ENCODE results near the gene ABCC1.

DNA sequence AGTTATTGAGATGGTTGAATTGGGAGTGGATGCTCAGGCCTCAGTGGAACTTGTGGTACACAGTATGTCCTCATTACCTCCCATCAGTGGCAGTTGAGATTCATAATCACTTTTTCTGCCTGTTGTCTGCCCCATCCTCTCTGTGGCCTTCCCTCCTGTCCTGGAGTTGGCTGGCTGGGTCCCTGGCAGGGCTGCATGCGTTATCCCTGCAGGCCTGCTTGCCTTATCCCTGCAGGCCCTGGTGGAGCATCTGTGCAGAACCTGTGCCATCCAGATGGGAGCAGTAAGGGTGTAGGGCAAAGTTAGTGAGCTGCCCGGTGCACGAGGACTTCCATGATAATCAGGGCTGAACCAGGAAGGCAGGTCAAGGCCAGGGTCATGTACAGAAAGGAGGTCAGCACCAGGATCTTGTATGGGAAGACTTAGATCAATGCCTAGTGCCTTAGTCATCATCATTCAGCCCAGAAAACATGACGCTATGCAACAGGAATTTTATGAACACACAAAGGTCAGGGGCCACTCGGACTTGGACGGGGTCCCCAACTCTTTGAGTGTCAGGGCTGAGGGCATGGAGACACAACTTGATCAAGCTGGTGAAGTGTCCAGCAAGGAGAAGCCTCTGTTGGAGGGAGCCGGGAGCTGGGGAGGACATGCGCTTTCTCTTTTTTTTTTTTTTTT, 47.2 kb downstream of the ABCC1 start:
- TF ChIP-seq, protein P1, sequence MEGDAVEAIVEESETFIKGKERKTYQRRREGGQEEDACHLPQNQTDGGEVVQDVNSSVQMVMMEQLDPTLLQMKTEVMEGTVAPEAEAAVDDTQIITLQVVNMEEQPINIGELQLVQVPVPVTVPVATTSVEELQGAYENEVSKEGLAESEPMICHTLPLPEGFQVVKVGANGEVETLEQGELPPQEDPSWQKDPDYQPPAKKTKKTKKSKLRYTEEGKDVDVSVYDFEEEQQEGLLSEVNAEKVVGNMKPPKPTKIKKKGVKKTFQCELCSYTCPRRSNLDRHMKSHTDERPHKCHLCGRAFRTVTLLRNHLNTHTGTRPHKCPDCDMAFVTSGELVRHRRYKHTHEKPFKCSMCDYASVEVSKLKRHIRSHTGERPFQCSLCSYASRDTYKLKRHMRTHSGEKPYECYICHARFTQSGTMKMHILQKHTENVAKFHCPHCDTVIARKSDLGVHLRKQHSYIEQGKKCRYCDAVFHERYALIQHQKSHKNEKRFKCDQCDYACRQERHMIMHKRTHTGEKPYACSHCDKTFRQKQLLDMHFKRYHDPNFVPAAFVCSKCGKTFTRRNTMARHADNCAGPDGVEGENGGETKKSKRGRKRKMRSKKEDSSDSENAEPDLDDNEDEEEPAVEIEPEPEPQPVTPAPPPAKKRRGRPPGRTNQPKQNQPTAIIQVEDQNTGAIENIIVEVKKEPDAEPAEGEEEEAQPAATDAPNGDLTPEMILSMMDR (IDR thresholded peaks at IDR 0.05; ENCODE audit: poor library complexity): no peak
- TF ChIP-seq EZH2 (IDR thresholded peaks at IDR 0.05; ENCODE audit: borderline replicate concordance) (no peak), EZH2phosphoT487 (IDR thresholded peaks at IDR 0.05; ENCODE audit: low read depth, severe bottlenecking, unreplicated experiment) (no peak)
